Measurements from ENCODE around the gene LRMDA.

Gene LRMDA

DNA sequence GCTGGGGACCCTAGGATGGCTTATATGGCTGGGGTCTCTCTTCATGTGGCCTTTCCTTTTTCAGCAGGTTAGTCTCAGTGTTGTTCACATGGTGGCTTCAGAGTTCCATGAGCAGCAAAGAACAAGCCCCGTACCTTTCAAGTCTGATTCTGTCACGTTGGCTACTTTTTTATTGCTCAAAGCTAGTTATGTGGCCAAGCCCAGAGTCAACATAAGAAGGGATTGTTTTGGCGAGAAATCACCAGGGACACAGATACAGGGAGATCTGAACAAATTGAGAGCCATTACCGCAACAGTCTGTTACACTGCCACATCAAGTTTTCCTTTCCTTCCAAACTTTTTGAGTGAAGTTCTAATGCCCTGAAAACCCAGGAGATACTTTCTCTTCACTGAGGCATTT is 770.5 kb downstream of the LRMDA start:
- TF ChIP-seq CEBPB (IDR thresholded peaks at IDR 0.05) (no peak), CREB1 (IDR thresholded peaks at IDR 0.05; ENCODE audit: low read depth) (no peak), TEAD4 (IDR thresholded peaks at IDR 0.05) (no peak), ZBTB7A (IDR thresholded peaks at IDR 0.05; ENCODE audit: low read depth) (no peak), EGR1 (IDR thresholded peaks at IDR 0.05) (no peak), FOXM1 (IDR thresholded peaks at IDR 0.05; ENCODE audit: borderline replicate concordance, low read depth) (no peak), YY1 (IDR thresholded peaks at IDR 0.05; ENCODE audit: low read depth) (no peak), NFIC (IDR thresholded peaks at IDR 0.05) (no peak), EP300 (IDR thresholded peaks at IDR 0.05; ENCODE audit: borderline replicate concordance) (no peak), RAD21 (IDR thresholded peaks at IDR 0.05; ENCODE audit: low read depth) (no peak), TCF12 (IDR thresholded peaks at IDR 0.05; ENCODE audit: low read depth) (no peak)
- TF ChIP-seq, protein P1, sequence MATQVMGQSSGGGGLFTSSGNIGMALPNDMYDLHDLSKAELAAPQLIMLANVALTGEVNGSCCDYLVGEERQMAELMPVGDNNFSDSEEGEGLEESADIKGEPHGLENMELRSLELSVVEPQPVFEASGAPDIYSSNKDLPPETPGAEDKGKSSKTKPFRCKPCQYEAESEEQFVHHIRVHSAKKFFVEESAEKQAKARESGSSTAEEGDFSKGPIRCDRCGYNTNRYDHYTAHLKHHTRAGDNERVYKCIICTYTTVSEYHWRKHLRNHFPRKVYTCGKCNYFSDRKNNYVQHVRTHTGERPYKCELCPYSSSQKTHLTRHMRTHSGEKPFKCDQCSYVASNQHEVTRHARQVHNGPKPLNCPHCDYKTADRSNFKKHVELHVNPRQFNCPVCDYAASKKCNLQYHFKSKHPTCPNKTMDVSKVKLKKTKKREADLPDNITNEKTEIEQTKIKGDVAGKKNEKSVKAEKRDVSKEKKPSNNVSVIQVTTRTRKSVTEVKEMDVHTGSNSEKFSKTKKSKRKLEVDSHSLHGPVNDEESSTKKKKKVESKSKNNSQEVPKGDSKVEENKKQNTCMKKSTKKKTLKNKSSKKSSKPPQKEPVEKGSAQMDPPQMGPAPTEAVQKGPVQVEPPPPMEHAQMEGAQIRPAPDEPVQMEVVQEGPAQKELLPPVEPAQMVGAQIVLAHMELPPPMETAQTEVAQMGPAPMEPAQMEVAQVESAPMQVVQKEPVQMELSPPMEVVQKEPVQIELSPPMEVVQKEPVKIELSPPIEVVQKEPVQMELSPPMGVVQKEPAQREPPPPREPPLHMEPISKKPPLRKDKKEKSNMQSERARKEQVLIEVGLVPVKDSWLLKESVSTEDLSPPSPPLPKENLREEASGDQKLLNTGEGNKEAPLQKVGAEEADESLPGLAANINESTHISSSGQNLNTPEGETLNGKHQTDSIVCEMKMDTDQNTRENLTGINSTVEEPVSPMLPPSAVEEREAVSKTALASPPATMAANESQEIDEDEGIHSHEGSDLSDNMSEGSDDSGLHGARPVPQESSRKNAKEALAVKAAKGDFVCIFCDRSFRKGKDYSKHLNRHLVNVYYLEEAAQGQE (IDR thresholded peaks at IDR 0.05; ENCODE audit: low read depth), result no peak
- TF ChIP-seq, protein P2, sequence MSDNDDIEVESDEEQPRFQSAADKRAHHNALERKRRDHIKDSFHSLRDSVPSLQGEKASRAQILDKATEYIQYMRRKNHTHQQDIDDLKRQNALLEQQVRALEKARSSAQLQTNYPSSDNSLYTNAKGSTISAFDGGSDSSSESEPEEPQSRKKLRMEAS (IDR thresholded peaks at IDR 0.05), result no peak
- TF ChIP-seq, protein P3, sequence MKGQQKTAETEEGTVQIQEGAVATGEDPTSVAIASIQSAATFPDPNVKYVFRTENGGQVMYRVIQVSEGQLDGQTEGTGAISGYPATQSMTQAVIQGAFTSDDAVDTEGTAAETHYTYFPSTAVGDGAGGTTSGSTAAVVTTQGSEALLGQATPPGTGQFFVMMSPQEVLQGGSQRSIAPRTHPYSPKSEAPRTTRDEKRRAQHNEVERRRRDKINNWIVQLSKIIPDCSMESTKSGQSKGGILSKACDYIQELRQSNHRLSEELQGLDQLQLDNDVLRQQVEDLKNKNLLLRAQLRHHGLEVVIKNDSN (IDR thresholded peaks at IDR 0.05), result no peak

DNA sequence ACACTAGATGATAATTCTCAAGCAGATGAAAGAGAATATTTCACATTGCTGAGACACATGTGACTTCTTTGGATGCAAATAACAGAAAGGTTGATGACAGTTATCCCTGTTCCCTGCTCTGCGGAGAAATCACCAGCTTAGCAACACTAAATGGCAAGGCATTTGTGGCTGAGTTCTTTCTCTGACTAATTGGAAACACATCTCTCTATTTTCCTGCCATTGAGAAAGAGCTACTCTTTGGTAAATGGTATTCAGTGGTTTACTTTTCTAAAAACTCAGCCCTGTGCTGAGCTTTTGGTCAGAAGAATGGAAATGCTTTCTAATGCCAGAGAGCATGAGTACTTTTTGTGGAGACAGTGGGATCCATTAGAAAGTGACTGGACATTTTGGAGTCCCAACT is 771.4 kb downstream of the LRMDA start:
- TF ChIP-seq EGR1 (IDR thresholded peaks at IDR 0.05) (no peak), TCF12 (IDR thresholded peaks at IDR 0.05; ENCODE audit: low read depth) (no peak), TAF1 (IDR thresholded peaks at IDR 0.05; ENCODE audit: low read depth) (no peak), EP300 (IDR thresholded peaks at IDR 0.05; ENCODE audit: borderline replicate concordance) (no peak), TEAD4 (IDR thresholded peaks at IDR 0.05) (no peak), YY1 (IDR thresholded peaks at IDR 0.05; ENCODE audit: low read depth) (no peak), RAD21 (IDR thresholded peaks at IDR 0.05; ENCODE audit: low read depth) (no peak)
- TF ChIP-seq, protein P3 (IDR thresholded peaks at IDR 0.05), result no peak

DNA sequence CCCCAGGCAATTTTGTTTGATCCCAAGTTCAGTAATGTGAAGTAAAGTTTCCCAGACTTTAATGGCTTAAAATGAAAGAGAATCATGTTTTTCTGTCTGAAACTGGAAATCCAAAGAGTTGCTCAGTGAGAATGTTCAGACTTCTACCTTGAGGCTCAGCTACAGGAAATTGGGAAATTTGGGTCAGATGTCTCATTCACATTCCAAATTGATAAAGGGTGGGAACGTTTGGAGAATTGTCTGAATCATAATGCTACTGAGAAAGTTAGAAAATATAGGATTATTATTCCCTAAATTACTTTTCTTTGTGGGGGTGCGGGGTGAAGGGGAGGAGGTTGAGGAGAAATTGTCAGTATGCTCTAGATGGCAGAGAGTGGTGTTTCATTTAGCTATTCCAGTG is 773.9 kb downstream of the LRMDA start:
- TF ChIP-seq CREB1 (IDR thresholded peaks at IDR 0.05; ENCODE audit: low read depth), result no peak
- no peak for TF ChIP-seq EGR1 (IDR thresholded peaks at IDR 0.05)
- no peak for TF ChIP-seq YY1 (IDR thresholded peaks at IDR 0.05; ENCODE audit: low read depth)
- no peak for TF ChIP-seq EP300 (IDR thresholded peaks at IDR 0.05; ENCODE audit: borderline replicate concordance)
- no peak for TF ChIP-seq RAD21 (IDR thresholded peaks at IDR 0.05; ENCODE audit: low read depth)
- TF ChIP-seq, protein P2 (IDR thresholded peaks at IDR 0.05), result no peak
- no peak for TF ChIP-seq TAF1 (IDR thresholded peaks at IDR 0.05; ENCODE audit: low read depth)
- no peak for TF ChIP-seq NFIC (IDR thresholded peaks at IDR 0.05)
- no peak for TF ChIP-seq TCF12 (IDR thresholded peaks at IDR 0.05; ENCODE audit: low read depth)
- TF ChIP-seq, protein P1 (IDR thresholded peaks at IDR 0.05; ENCODE audit: low read depth), result no peak

DNA sequence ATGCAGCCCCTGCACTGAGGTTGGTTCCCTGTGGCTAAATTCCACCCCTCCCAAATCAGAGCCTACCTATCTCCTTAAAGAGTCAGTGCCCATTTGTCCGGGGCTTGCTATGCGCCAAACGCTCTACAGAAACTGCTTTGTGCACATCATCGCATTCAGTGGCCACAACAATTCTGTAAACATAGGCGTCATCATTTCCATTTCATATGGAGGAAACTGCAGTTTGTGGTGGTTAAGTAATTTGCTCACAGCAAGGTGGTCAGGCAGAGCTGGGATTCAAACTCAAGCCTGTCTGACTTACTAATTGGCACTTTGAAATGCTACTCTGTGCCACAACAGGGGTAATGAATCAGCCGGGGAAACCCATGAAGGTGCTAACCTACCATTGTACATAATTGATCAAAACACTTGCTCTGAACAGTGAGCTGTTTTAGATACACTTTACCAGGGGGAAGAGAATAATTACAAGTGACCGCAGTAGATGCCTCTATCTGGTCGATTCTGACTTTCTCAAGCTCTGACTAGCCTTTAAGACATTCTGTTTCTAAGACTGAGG is 775.5 kb downstream of the LRMDA start:
- TF ChIP-seq ZBTB7A (IDR thresholded peaks at IDR 0.05; ENCODE audit: low read depth) (no peak), YY1 (IDR thresholded peaks at IDR 0.05; ENCODE audit: low read depth) (no peak), FOXM1 (IDR thresholded peaks at IDR 0.05; ENCODE audit: borderline replicate concordance, low read depth) (no peak)
- TF ChIP-seq, protein P2 (IDR thresholded peaks at IDR 0.05), result no peak

DNA sequence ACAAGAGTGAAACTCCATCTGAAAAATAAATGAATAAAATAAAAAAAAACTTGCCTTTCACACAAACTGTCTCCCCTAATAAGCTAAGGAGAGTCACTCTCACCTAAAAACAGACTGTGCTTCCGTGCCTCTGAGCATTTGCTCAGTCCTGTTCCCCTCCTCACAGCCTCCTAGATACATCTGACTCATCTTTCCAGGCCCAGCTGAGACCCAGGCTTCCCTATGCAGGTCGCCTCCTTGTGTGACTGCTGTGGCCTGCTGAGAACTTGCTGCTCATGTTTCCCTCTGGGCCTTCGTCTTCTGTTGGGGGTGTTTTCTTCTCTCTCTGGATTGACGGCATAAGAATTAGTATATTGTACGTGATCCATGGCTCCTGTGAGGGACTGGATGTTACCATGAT is 777.7 kb downstream of the LRMDA start:
- TF ChIP-seq YY1 (IDR thresholded peaks at IDR 0.05; ENCODE audit: low read depth), result no peak
- TF ChIP-seq EP300 (IDR thresholded peaks at IDR 0.05; ENCODE audit: borderline replicate concordance), result no peak
- TF ChIP-seq TCF12 (IDR thresholded peaks at IDR 0.05; ENCODE audit: low read depth), result no peak
- TF ChIP-seq CREB1 (IDR thresholded peaks at IDR 0.05; ENCODE audit: low read depth), result no peak
- TF ChIP-seq TEAD4 (IDR thresholded peaks at IDR 0.05), result no peak
- TF ChIP-seq TAF1 (IDR thresholded peaks at IDR 0.05; ENCODE audit: low read depth), result no peak
- TF ChIP-seq, protein P3 (IDR thresholded peaks at IDR 0.05), result no peak
- no peak for TF ChIP-seq NFIC (IDR thresholded peaks at IDR 0.05)
- no peak for TF ChIP-seq EGR1 (IDR thresholded peaks at IDR 0.05)
- TF ChIP-seq, protein P1 (IDR thresholded peaks at IDR 0.05; ENCODE audit: low read depth), result no peak
- no peak for TF ChIP-seq ZBTB7A (IDR thresholded peaks at IDR 0.05; ENCODE audit: low read depth)
- no peak for TF ChIP-seq FOXM1 (IDR thresholded peaks at IDR 0.05; ENCODE audit: borderline replicate concordance, low read depth)
- no peak for TF ChIP-seq CEBPB (IDR thresholded peaks at IDR 0.05)
- no peak for TF ChIP-seq RAD21 (IDR thresholded peaks at IDR 0.05; ENCODE audit: low read depth)
- TF ChIP-seq, protein P2 (IDR thresholded peaks at IDR 0.05), result no peak

Measured in Ishikawa (cell line).